GM18511 (cell line): ENCODE data around the gene TTLL10.
"Not testable (repeated sequence)": the region's sequence is repeated elsewhere in the genome, so short reads cannot be mapped to it uniquely, and the experiment has no call there.

ENCODE experiments used
- ATAC-seq: cut with Tn5 transposase; IDR thresholded peaks from one replicate; pipeline ENCODE4 v1.9.1; 2021; ENCODE audit warnings: mild to moderate bottlenecking, moderate library complexity; ENCODE audit not compliant: unreplicated experiment

Gene TTLL10

DNA sequence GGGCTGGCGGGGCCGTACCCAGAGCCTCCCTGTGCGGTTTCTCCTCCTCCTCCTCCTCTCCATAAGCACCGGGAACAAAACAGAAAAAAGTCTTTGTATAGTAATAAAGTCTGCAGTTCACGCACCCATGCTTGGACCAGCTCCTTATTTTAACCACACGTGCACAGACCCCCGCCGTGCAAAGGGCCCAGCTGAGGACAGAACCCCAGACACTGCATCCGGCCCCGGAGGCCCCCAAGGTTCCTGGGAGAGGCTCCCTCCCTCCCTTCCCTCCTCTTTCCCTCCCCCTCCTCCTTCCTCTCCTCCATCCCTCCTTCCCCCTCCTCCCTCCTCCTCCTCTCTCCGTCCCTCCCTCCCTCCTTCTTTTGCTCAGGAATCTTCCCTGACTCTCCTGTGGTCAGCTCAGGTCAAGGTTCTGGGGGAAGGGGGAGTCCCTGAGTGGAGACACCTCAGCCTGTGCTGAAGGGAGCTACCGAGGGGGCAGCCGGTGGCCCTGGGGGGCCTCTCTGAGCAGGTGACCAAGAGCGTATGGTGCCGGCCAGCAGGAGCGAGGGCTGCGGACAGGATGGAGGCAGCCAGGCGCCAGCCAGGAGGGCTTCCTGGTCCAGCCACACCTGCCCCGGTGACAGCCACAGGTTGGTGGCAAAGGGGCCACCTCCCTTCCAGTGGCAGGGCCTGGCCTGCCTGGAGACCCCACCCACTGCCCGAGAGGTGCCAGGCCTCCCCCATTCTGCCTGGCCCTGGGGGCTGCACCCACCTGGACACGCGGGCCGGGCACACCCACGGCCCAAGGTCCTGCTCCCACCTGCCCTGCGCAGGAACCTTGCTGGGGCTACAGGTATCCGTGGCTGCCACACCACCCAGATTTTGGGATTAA lies 3.2 kb upstream of the TTLL10 start:
- ATAC-seq = no peak

DNA sequence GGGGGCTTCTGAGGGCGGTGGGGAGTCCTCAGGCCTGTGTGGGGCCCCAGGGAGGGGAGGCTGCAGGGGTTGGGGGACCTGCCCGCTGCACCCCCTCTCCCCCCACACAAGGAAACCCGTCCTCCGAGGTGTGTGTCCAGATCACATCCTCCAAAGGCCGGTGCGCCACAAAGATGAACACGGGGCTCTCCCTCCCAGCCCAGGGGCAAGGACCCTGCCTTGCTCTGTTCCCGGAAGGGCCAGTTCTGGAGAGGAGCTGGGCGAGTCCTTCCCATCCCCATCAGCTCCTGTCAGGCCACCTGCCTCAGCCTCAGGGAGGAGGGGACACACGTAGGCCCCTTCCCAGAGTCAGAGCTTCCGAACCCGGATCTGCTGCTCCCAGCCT lies 2.5 kb upstream of the TTLL10 start:
- no peak for ATAC-seq

DNA sequence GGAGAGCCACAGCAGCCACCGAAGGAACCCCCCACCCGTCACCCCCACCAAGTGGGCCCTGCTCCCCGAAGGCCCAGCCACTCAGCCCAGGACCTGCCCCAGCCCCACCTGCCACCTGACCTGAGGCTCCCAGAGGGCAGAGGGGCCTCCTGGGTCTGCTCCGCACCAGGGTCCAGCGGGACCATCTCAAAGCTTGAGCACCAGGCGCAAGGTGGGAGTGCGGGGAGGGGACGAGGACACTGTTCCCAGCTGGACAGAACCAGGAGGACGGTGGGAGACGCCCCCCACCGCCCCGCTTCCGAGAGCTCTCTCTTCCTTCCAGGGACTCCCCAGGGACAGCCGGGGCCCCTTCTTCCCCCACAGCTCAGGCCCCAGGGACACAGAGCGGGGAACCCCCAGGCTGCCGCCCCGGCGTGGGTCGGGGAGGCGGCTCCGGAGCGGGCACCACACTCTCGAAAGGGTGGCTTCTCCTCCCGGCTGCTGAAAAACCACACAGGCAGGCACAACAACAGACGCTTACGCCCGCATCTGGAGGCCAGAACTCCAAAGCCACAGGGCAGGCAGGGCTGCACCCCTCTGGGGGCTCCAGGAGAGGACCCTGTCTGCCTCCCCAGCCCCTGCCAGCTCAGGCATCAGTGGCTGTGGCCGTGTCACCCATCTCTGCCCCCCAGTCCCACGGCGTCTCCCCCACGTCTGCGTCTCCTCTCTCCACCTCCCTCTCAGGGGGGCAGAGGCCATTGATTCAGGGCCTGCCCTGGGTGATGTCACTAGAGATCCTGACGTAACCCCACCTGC lies 1.9 kb upstream of the TTLL10 start:
- ATAC-seq = no peak

DNA sequence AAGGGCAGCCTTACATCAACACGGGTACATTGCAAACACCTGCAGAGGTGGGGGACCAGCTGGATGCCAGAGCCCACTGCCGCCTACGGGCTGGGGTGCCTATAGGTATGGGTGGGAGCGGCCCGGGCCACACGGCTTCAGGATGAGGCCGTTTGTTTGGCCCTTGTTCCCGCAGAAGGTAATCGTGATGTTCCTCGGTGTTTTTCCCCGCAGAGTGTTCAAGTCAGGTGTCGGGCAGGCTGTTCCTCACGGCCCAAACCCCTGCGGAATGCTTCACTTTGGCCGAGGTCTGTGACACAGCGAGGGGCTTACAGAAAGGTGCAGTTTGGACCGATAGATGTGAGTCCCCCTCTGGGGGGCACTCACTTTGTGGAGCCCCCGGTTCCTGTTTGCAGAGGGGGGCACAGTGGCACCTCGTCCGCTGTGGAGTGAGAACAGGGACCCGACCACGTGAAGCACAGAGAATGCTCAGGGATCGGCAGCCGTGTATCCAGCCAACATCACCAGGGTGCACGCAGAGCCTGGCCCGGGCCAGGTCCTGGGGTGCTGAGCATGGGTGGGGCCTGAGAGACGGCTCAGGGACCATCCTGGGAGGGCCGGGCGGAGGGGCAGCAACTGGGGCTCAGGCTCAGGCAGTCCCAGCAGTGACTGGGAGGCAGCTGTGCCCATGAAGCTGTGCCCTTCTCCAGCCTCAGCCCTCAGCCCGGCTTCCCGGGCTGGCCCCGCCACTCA lies 453 bp upstream of the TTLL10 start:
- ATAC-seq = no peak

DNA sequence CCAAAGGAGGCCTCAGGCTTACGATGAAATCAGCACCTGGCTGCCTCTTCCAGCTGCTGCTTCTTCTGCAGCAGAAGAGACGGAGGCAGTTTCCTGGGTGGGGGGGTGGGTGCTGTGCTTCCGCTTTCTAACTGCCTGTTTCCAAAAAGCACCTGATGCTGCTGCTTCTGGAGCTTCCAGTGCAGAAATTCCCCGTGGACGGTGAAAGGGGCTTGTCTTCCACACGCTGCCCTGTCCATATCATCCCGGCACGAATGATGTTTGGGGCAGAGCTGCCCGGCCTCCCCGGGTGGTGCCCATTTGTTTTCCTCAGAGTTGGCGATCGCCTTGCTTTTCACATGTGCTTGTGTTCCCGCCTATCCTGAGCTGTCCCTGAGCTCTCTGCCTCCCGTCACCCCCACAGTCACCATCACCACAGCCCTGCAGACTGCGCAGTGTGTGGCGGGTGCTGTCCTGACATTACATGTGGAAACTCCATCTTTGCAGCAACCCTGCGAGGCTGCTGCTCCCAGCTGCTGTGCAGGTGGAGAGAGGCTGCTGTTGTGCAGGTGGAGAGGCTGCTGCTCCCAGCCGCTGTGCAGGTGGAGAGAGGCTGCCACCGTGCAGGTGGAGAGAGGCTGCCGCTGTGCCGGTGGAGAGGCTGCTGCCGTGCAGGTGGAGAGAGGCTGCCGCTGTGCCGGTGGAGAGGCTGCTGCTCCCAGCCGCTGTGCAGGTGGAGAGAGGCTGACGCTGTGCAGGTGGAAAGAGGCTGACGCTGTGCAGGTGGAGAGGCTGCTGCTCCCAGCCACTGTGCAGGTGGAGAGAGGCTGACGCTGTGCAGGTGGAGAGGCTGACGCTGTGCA lies 1.8 kb downstream of the TTLL10 start:
- ATAC-seq = no peak

DNA sequence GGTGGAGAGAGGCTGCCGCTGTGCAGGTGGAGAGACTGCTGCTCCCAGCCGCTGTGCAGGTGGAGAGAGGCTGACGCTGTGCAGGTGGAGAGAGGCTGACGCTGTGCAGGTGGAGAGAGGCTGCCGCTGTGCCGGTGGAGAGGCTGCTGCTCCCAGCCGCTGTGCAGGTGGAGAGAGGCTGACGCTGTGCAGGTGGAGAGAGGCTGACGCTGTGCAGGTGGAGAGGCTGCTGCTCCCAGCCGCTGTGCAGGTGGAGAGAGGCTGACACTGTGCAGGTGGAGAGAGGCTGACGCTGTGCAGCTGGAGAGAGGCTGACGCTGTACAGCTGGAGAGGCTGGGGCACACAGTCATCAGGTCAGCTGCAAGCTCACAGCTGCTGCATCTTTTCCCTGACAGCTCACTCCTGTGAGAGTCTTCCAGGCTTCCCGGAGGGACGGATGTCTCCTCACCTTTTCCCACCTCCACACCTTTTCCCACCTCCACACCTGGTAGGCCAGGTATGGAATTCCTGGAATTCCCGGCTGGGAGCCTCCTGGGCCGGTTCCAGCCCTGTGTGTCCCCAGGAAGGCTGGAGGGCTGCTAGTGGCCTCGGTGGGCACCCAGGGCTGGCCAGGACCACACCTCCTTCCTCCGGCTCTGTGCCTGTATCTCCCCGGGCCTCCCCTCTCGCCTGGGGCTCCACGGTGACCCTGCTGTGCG lies 2.5 kb downstream of the TTLL10 start:
- ATAC-seq = not testable (repeated sequence)

DNA sequence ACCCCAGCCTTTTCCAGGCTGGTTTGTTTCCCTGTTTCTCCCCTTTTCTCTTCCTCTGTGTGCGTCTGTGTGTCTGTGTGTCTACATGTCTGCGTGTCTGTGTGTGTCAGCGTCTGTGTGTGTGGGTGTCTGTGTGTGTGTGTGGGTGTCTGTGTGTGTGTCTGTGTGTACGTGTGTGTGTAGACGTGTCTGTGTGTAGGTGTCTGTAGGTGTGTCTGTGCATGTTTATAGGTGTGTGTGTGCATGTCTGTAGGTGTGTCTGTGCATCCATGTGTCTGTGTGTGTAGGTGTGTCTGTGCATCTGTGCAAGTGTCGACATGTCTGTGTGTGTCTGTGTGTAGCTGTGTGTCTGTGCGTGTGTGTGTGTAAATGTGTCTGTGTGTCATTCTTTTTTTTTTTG lies 3.3 kb downstream of the TTLL10 start:
- no peak for ATAC-seq

DNA sequence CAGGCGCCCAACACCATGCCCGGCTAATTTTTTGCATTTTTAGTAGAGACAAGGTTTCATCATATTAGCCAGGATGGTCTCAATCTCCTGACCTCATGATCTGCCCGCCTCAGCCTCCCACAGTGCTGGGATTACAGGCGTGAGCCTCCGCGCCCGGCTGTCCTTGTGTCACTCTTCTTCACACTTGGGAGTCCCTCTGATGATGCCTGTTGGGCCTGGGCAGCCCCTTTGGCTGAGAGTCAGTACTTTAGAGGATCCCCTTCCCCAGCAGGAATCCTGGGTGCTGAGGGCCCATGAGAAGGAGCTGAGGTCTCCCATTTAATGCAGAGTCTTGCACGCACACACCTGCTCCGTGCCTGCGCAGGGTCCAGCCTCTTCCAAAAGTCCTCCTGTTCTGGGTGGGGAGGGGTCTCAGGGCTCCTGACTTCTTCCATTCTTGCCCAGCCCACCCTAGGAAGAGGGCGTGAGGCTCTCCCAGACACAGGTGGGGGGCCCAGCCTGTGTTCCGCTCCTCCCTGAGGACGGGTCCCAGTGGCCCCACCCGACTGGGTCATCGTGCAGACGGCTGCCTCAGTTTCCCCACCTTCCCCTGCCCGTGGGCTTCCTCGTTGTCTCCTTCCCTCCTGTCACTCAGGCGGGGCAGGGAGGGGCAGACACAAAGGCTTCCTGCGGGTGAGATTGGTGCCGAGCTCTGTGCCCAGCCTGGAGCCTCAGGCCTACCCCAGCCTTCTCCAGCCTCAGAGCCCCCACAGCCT lies 3.9 kb downstream of the TTLL10 start:
- no peak for ATAC-seq

DNA sequence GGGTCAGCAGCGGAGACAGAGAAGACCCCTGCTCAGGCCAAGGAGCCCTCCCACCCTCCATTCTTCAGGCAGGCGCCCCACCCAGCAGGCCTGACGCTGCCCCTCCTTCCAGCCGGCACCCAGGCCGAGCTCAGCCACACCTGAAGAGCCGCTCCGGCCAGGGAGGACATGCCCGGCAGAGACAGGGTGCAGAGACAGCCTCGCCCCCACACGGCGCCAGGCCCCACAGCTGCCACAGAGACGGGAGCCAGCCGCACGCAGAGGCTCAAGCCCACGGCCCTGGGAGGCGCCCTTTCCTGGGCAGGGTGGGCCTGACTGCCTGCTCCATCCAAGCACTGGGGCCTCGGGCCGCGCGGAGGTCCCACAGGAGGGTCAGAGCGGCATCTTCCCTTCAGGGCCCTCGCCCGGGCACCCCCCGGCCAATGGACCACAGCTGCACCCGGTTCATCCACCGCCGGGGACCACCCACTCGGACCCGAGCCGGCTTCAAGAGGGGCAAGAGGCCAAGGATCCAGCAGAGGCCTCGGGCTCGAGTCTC lies 5.2 kb downstream of the TTLL10 start:
- ATAC-seq = no peak

DNA sequence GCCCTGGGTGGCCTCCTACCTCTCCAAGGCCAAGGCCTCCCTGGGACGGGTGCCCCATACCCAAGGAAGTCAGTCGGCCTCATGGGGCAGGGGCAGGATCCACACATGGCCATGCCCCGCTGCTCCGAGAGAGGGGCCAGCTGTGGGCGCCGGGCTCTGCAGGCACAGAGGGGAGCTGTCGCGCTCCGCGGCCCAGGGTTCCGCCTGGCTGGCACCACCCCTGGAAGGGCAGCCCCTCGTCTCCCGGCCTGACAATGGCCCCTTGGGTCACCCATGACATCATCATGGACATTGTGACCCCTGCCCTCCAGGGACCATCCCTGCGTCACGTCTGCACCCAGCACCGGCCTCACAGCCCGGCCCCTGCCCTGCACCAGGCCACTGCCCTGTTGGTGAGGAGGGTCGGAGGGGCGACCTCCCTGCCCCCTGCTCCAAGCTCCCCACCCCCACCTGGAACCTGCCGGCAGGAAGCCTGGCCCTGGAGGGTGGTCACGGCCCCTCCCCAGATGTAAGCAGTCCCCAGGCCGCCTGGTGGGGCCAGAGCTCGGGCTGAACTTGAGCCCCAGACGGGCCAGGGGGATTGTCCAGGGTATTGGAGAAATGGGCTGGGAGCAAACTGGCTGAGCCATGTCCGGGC lies 5.8 kb downstream of the TTLL10 start:
- ATAC-seq = no peak

DNA sequence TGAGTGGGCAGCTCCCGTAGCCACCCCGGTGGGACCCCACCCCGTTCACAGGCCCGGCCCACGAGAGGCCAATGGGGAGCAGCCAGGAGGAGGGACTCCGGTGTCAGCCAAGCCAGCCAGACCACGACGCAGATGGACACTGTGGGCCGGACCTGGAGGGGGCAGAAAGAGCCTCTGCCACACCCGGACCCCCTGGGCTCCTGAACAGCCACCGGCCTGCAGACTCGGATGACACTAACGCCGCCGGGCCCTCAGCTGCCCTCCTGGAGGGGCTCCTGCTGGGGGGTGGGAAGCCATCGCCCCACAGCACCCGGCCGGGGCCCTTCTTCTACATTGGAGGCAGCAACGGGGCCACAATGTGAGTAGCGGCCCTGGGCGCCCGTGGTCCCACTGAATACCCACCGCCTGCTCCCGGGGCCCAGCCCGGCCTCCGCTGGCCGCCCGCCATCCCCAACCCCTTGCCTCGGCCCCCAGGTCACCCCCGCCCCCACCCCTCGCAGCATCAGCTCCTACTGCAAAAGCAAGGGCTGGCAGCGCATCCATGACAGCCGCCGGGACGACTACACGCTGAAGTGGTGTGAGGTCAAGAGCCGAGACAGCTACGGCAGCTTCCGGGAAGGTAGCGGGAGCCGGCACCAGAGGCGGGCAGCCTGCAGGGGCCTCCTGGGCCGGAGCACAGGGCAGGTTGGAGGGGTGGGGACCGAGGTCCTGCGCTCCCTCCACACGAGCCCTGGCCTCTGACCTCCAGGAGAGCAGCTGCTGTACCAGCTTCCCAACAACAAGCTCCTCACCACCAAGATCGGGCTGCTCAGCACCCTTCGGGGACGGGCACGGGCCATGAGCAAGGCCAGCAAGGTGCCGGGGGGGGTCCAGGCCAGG lies 6.5 kb downstream of the TTLL10 start:
- ATAC-seq = no peak

DNA sequence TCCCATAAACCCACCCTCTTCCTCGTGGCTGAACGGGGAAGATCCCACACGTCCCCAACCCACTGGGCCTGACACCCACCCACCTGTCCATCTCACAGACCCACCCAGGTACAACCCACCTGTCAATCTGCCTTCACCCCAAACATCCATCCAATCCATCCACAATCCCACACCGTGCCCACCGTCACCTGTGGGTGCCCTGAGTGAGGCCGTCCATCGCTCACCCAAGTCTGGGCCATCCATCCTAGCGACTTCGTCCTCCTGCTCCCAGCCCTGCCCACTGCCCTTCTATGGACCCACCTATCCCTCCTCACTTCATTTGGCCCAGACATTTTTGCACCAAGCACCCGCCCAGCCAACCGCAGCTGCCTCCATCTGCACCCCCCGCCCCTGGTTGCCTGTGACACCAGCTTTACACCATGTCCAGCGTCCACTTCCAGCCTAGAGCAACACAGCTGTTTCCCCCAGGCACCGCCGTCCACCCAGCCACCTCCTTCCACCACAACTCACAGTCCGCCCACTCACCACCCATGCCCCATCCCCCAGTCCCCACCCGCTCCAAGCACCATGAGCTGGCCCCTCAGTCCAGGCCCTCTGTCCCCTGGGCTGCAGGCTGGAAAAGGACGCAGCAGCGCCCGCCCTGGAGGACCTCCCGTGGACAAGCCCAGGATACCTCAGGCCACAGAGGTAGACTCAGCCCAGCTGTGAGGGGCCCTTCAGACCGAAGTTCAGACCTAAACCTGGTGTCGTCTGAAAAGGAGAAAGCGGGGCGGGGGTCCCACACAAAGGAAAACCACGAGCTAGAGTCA lies 7.7 kb downstream of the TTLL10 start:
- ATAC-seq = no peak

DNA sequence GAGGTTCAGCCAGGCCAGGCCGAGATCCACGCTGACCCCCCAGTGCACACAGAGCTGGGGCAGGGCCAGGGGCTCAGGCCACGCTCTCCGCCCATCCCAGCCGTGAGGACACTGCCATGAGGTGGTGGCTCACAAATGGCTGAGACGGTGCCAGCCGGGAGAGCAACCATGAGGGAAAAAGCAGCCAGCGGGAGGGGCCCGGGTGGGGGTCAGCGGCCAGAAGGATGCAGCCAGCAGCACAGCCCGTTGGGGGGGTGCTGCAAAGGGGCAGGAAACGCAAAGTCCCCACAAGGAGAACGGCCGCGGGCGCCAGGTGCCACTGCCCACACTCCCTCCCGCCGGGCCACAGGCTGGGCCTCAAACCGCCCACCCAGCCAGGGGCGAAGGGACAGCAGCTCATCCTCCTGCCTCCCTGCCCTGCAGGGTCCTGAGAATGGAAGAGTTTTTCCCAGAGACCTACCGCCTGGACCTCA lies 8.3 kb downstream of the TTLL10 start:
- ATAC-seq = no peak

DNA sequence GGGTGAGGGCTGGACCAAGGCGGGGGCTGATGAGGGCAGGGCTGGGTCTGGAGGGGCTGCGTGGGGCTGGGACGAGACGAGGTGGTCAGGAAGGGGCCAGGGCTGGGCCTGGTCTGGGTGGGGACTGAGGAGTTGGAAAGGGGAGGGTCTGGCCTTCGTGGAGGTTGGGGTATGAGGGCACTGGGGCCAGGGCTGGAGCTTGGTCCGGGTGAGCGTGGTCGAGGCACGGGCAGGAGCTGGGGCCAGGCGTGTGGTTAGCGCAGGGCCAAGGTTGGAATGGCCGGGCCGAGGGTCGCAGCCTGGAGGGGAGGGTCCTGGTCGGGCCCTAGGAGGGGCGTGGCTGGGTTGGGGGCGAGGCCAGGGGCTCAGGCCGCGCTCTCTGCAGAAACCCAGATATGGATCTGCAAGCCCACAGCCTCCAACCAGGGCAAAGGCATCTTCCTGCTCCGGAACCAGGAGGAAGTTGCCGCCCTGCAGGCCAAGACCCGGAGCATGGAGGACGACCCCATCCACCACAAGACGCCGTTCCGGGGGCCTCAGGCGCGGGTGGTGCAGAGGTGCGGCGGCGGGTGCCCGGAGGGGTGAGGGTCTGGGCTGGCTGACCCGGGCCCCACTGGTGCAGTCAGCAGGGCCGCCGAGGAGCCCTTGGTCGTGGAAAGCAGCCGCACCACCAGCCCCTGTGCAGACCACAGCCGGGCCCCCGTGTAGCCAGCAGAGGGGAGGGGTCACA lies 9.0 kb downstream of the TTLL10 start:
- ATAC-seq = no peak

DNA sequence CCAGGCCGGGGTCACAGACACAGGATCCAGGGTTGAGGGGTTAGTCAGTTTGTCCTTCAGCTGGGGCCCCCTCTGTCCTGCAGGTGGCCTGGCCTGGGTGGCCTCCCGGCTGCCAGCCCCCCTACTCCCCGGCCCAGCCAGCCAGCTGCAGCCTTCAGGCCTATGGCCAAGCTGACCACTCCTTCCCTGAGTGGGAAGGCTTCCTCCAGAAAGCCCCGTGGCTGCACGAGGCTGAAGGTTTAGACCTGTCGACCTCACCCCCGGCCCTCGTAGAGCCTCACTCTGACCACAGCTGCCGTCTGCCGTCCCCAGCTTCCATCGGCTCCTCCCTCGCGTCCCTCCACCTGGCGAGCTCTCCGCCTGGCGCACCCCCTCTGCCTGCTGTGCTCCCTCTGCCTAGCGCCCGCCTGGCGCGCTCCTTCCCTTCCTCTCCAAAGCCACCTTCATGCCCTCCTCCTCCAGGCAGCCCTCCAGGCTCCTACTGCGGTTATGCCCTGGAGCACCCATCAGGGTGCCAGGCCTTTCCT lies 9.6 kb downstream of the TTLL10 start:
- no peak for ATAC-seq
